ENCODE results near the gene FNIP1.
A peak's percentile ranks its signal among the peaks of the same experiment; 100 is the strongest.
"Not testable (repeated sequence)": the region's sequence is repeated elsewhere in the genome, so short reads cannot be mapped to it uniquely, and the experiment has no call there.

The FNIP1 gene

GRCh38 chr5:131628990-131629389 lies 167.8 kb downstream of the FNIP1 start:
- DNase-seq = no peak
- in situ Hi-C loops (cut with MboI; ENCODE audit: low pct_unique_long_range_greater_than_20kb, low sequenced_read_pairs) = no loop called here

DNA sequence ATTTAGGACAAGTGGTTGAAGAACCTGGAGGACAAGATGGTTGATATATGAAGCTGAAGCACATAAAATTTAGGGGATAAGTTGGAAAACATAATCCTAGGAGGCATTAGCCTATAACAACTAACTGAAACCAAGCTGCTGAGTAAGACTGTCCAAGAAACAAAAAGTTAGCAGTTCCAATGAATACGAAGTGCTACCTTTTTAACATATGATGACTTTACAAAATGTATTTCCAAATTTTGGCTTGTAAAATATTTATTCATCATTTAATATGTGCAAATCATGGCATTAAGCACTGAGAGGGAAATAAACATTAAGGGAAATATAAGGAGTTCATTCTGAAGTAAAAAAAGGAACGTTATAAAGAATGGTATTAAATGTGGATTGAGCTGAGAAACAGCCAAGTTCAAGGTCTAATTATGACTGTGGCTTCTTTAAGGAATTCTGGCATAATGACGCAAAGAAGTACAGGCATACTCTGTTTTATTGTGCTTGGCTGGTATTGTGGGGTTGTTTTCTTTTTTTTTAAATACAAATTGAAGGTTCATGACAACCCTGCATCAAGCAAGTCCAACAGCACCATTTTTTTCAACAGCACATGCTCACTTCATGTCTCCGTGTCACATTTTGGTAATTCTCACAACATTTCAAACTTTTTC lies 169.5 kb downstream of the FNIP1 start:
- no peak for DNase-seq
- in situ Hi-C loops (cut with MboI; ENCODE audit: low pct_unique_long_range_greater_than_20kb, low sequenced_read_pairs) = no loop called here

DNA sequence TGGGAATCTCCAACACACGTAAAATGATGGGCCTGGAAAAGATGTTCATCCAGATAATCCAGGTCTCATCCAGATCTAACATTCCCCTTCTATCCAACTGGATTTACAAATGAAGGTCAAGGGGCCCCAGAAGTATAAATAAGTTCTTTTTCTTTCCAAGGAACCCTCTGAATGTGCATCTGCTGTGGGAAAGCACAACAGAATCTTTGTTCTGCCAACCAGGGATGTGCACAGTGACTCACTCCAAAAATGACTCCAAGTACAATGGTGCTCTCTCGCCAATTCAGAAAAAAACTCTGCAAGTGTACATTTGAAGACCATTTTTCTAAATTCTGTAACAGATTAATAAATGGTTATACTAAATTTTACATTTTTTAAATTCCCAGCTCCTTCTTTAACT lies 174.2 kb downstream of the FNIP1 start:
- in situ Hi-C loops (cut with MboI; ENCODE audit: low pct_unique_long_range_greater_than_20kb, low sequenced_read_pairs) = loop anchor here (25.0 kb wide), 1 partner anchor 390 kb away; the partner anchor contains the start of gene ACSL6
- DNase-seq = no peak

DNA sequence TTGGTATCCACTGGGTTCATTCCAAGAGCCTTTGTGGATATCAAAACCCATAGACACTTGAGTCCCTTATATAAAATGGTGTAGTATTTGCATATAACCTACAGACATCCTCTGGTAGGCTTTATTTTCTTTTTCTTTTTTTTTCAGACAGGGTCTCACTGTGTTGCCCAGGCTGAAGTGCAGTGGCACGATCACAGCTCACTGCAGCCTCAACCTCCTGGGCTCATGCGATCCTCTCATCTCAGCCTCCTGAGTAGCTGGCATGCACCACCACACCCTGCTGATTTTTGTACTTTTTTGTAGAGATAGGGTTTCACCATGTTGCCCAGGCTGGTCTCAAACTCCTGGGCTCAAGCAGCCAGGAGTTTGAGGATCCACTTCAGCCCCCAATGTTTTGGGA lies 175.7 kb downstream of the FNIP1 start:
- not testable (repeated sequence) for DNase-seq
- in situ Hi-C loops (cut with MboI; ENCODE audit: low pct_unique_long_range_greater_than_20kb, low sequenced_read_pairs) = loop anchor here (25.0 kb wide), 1 partner anchor 391 kb away; the partner anchor contains the start of gene ACSL6

DNA sequence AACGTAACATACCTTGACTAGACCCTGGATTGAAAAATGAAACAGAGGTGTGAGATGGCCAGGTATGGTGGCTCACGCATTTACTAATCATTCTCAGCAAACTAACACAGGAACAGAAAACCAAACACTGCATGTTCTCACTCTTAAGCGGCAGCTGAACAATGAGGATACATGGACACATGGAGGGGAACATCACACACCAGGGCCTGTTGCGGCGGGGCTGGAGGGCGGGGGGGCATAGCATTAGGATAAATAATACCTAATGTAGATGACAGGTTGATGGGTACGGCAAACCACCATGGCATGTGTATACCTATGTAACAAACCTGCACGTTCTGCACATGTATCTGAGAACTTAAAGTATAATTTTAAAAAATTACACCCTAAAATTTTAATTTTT lies 177.7 kb downstream of the FNIP1 start:
- in situ Hi-C loops (cut with MboI; ENCODE audit: low pct_unique_long_range_greater_than_20kb, low sequenced_read_pairs) = loop anchor here (25.0 kb wide), 1 partner anchor 393 kb away; the partner anchor contains the start of gene ACSL6
- DNase-seq = no peak

DNA sequence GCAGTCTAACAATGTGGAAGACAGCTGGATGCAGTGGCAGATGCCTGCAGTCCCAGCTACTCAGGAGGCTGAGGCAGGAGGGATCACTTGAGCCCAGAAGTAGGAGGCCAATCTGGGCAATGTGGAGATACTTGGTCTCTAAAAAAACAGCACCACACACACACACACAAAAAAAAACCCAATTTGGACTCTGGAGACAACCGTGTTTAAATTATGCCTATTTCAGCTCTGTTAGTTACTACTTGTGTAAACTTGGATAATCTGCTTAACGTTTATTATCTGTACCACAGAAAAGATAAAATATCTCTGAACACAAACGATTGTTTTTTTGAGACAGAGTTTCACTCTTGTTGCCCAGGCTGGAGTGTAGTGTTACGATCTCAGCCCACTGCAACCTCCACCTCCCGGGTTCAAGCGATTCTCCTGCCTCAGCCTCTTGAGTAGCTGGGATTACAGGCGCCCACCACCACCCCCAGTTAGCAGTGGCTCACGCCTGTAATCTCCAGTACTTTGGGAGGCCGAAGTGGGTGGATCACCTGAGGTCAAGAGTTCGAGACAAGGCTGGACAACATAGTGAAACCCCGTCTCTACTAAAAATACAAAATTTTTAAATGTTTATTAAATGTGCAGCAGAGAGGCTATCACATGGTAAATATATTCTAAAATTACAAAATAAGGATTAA lies 179.5 kb downstream of the FNIP1 start:
- in situ Hi-C loops (cut with MboI; ENCODE audit: low pct_unique_long_range_greater_than_20kb, low sequenced_read_pairs) = loop anchor here (25.0 kb wide), 1 partner anchor 395 kb away; the partner anchor contains the start of gene ACSL6
- DNase-seq = no peak

DNA sequence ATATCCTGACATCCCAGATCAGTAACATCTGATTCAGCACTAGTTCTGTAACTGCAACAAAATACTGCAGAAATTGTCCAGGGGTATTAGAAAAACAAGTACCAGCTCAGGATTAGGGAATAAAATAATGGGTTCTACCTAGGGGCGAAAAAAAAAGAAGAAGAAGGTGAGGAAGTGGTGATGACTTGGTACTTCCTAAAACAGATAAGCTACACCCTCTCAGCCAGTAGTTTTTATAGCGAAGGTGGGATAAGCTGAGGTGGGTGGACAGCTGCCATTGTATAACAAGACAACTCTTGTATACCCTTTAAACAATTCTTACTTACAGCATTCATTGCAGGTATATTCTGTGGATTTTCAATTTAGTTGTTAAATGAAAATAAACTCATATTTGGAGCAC lies 180.9 kb downstream of the FNIP1 start:
- DNase-seq = no peak
- in situ Hi-C loops (cut with MboI; ENCODE audit: low pct_unique_long_range_greater_than_20kb, low sequenced_read_pairs) = loop anchor here (25.0 kb wide), 1 partner anchor 396 kb away; the partner anchor contains the start of gene ACSL6

DNA sequence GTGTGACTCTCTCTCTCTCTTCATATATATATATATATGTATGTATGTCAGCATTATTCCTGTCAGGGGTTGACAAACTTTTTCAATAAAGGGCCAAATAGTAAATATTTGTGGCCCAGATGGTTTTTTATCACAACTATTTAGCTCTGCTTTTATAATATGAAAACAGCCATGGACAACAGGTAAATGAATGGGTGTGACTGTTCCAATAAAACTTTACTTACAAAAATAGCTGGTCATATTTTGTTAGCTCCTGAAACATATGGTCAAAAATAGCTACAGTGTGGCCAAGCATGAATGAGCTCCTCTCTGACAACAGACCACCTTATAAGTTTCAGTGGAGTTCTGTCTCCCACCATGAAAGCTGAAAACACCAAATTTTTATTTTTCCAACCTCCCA lies 183.4 kb downstream of the FNIP1 start:
- DNase-seq = no peak
- in situ Hi-C loops (cut with MboI; ENCODE audit: low pct_unique_long_range_greater_than_20kb, low sequenced_read_pairs) = loop anchor here (25.0 kb wide), 1 partner anchor 399 kb away; the partner anchor contains the start of gene ACSL6

DNA sequence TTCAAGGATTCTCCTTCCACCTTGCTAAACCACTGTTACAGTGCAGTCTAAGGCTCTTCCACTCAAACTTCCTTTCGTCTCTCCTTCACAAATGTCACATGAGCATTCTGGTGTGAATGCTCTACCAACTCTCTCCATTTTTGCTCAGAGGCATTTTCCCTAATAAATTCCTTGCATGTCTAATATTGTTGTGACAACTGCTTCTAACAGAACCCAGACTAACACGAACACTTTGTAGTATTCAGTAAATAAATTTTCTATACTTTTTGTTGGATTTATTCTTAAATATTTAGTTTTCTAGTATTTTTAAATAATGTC lies 185.8 kb downstream of the FNIP1 start:
- in situ Hi-C loops (cut with MboI; ENCODE audit: low pct_unique_long_range_greater_than_20kb, low sequenced_read_pairs) = loop anchor here (25.0 kb wide), 1 partner anchor 401 kb away; the partner anchor contains the start of gene ACSL6
- DNase-seq = no peak

DNA sequence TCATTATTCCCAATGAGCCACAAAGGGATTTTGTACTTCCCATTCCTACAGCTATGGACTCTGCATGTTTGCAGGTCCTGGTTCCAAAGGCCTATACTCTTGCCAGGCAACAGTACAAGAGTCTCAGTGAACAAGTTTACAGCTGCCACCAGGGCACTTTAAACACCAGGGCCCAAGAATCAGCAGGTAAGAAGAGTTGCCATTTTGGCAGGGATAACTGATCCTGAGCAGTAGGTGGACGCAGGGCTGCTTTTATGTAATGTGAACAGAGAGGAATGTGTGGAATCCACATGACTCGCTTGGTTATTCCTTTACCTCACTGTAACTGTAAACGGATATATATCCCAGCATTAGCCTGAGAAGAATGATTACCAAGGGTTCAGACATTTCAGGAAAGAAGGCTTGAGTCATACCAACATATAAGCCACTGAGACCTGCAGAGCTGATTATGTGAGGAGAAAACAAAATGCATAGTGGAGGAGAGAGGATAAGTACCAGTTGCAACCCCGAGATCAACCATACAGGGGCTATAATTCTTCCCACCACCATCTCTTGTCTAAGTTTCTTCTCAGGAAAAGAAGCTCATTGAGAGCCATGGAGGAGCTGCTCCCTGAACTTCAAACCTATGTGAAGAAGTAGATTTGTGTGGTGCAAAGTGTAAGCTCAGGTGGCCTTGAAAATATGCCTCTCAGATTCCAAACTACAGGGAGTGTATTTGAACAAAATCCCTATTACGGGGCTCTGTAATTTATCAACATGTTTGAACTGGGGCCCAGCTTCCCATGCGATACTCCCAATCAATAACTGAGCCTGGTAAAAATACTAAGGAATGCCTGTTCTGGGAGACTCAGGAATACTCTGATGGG lies 186.4 kb downstream of the FNIP1 start:
- no peak for DNase-seq
- in situ Hi-C loops (cut with MboI; ENCODE audit: low pct_unique_long_range_greater_than_20kb, low sequenced_read_pairs) = loop anchor here (25.0 kb wide), 1 partner anchor 402 kb away; the partner anchor contains the start of gene ACSL6

DNA sequence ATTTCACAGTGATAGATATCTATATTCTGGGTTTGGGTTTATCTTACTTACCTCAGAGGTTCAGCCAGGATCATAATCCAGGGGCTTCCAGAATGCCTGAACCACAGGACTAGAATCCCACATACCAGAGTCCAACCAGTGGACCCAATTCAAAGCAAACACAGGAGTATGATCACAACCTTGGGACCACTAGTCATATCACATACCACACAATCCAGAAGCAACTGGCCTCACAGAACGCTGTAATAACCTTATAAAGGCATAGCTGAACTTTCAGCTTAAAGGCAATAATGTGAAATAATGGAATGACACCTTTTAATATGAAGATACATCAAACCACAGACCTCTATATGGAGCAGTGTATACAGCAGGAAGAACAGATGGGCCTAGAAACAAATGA lies 187.0 kb downstream of the FNIP1 start:
- DNase-seq = no peak
- in situ Hi-C loops (cut with MboI; ENCODE audit: low pct_unique_long_range_greater_than_20kb, low sequenced_read_pairs) = loop anchor here (25.0 kb wide), 1 partner anchor 403 kb away; the partner anchor contains the start of gene ACSL6

DNA sequence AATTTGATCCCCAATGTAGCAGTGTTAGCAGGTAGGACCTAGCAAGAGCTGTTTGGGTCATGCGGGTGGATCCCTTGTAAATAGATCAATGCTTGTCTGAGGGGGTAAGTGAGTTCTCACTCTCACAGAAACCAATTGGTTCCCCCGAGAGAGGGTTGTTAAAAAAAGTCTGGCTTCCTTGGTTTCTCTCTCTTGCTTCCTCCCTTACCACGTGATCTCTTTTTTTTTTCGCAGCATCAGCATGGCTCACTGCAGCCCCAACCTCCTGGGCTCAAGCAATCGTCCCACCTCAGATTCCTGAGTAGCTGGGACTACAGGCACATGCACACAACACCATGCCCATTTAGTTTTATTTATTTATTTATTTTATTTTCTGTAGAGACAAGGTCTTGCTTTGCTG lies 188.2 kb downstream of the FNIP1 start:
- in situ Hi-C loops (cut with MboI; ENCODE audit: low pct_unique_long_range_greater_than_20kb, low sequenced_read_pairs) = loop anchor here (25.0 kb wide), 1 partner anchor 404 kb away; the partner anchor contains the start of gene ACSL6
- no peak for DNase-seq

DNA sequence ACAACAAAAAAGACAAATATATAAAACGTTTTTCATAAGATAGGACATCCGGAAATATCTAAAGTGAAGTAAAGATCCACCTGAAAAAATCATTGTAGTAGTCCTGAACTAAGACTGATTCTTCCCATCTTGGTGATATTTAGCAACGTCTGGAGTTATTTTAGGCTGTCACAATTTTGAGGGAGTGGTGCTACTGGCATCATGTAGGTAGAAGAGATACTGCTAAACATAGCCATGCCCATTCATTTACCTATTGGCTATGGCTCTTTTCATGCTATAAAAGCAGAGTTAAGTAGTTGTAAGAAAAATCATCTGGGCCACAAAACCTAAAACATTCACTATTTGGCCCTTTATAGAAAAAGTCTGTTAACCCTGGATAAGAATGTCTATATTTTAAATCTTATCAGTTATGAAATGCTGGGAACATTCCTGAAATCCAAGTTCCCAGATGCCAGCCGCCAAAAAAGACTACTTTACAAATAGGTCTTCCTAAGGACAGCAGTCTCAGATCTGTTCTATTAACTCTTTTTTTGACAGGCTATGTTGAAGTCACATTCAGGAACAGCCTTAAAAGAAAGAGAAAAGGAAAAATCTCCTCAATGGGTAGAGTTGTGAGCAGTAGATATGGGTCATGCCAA lies 188.8 kb downstream of the FNIP1 start:
- in situ Hi-C loops (cut with MboI; ENCODE audit: low pct_unique_long_range_greater_than_20kb, low sequenced_read_pairs) = loop anchor here (25.0 kb wide), 1 partner anchor 404 kb away; the partner anchor contains the start of gene ACSL6
- no peak for DNase-seq

DNA sequence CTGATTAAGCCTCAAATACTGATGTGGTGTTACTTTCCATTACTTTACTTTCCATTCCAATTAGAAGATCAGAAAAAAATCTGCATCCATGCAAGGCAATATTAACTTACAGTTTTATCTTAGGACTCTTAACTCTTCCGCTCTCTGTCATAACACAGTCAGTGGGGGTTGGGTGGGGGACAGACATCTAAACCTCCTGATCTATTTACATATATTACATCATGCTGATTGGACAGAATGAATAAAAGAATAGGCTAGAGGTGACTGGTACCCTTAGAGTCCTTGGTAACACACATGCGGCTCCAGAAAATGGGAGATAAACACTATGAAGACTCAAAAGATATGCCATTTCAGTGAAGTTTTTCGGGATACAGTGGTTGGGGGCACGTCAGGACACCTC lies 189.4 kb downstream of the FNIP1 start:
- no peak for DNase-seq
- in situ Hi-C loops (cut with MboI; ENCODE audit: low pct_unique_long_range_greater_than_20kb, low sequenced_read_pairs) = loop anchor here (25.0 kb wide), 1 partner anchor 405 kb away; the partner anchor contains the start of gene ACSL6

DNA sequence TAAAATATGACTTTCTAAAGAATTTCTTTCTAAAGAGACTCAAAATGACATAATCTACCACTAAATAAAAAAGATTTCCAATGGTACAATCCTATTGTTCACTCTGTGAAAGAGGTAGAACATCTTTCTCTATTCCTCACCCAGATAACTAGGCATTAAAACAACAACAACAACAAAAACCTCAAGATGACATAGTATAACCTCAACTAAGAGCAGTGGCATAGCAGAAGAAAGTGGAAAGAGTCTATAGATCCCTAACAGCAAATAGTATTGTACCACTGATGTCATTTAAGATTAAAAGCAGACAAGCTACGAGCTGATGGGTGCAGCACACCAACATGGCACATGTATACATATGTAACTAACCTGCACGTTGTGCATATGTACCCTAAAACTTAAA lies 191.7 kb downstream of the FNIP1 start:
- no peak for DNase-seq
- in situ Hi-C loops (cut with MboI; ENCODE audit: low pct_unique_long_range_greater_than_20kb, low sequenced_read_pairs) = loop anchor here (25.0 kb wide), 1 partner anchor 407 kb away; the partner anchor contains the start of gene ACSL6

- peak; percentile 14 for DNase-seq
- in situ Hi-C loops (cut with MboI; ENCODE audit: low pct_unique_long_range_greater_than_20kb, low sequenced_read_pairs) = no loop called here
Measured at GRCh38 chr5:131595088-131596033, 201.5 kb downstream of the FNIP1 start.

- in situ Hi-C loops (cut with MboI; ENCODE audit: low pct_unique_long_range_greater_than_20kb, low sequenced_read_pairs) = no loop called here
- DNase-seq = no peak
Measured at GRCh38 chr5:131593921-131594320, 202.9 kb downstream of the FNIP1 start.

DNA sequence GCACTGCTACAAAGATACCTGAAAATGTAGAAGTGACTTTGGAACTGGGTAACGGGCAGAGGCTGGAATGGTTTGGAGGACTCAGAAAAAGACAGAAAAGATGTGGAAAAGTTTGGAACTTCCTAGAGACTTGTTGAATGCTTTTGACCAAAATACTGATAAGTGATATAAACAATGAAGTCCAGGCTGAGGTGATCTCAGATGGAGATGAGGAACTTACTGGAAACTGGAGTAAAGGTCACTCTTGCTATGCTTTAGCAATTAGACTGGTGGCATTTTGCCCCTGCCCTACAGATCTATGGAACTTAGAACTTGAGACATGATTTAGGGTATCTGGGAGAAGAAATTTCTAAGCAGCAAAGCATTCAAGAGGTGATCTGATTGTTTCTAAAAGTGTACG lies 203.4 kb downstream of the FNIP1 start:
- DNase-seq; in situ Hi-C loops (cut with MboI; ENCODE audit: low pct_unique_long_range_greater_than_20kb, low sequenced_read_pairs): not testable (repeated sequence)

All from KBM-7 (cell line).